Ishikawa (cell line): Measurements from ENCODE around the gene NDUFV1.

Source experiments
- CEBPB ChIP-seq: IDR thresholded peaks from 2 replicates; pipeline ENCODE4 v1.6.1; 2012
- CREB1 ChIP-seq: IDR thresholded peaks from 2 replicates; pipeline ENCODE4 v1.6.1; 2012; ENCODE audit warnings: low read depth
- EGR1 ChIP-seq: IDR thresholded peaks from 2 replicates; pipeline ENCODE4 v1.6.1; 2012
- EP300 ChIP-seq: IDR thresholded peaks from 2 replicates; pipeline ENCODE4 v1.6.1; 2012; ENCODE audit warnings: borderline replicate concordance
- FOXM1 ChIP-seq: IDR thresholded peaks from 2 replicates; pipeline ENCODE4 v1.6.1; 2012; ENCODE audit warnings: low read depth, borderline replicate concordance
- MAX ChIP-seq: IDR thresholded peaks from 2 replicates; pipeline ENCODE4 v1.6.1; 2012
- RAD21 ChIP-seq: IDR thresholded peaks from 2 replicates; pipeline ENCODE4 v1.6.1; 2012; ENCODE audit warnings: low read depth
- REST ChIP-seq: IDR thresholded peaks from 2 replicates; pipeline ENCODE4 v1.6.1; 2012; ENCODE audit warnings: low read depth, mild to moderate bottlenecking
- TAF1 ChIP-seq: IDR thresholded peaks from 2 replicates; pipeline ENCODE4 v1.6.1; 2012; ENCODE audit warnings: low read depth, mild to moderate bottlenecking
- TCF12 ChIP-seq: IDR thresholded peaks from 2 replicates; pipeline ENCODE4 v1.6.1; 2012; ENCODE audit warnings: low read depth
- TEAD4 ChIP-seq: IDR thresholded peaks from 2 replicates; pipeline ENCODE4 v1.6.1; 2012
- USF1 ChIP-seq: IDR thresholded peaks from 2 replicates; pipeline ENCODE4 v1.6.1; 2012
- YY1 ChIP-seq: IDR thresholded peaks from 2 replicates; pipeline ENCODE4 v1.6.1; 2012; ENCODE audit warnings: low read depth

Gene NDUFV1

GRCh38 chr11:67638535-67639437 is 32.0 kb downstream of the NDUFV1 start:
- TF ChIP-seq TAF1: no peak
- no peak for TF ChIP-seq TEAD4
- TF ChIP-seq MAX: no peak
- no peak for TF ChIP-seq USF1
- no peak for TF ChIP-seq EGR1

- TF ChIP-seq YY1: no peak
These were observed 32.7 kb downstream of the NDUFV1 start, which contains the start of gene TBX10 for GRCh38 chr11:67639438-67639859. TSS of gene TBX10 (minus strand) at chr11:67639763. CDS start at chr11:67639472, 291 bp downstream.

GRCh38 chr11:67640021-67640757 is 33.5 kb downstream of the NDUFV1 start:
- TF ChIP-seq REST: no peak
- peak; percentile 95 for TF ChIP-seq MAX
- no peak for TF ChIP-seq TCF12
- peak; percentile 51; the same call in 1 of the 2 replicates for TF ChIP-seq RAD21
- no peak for TF ChIP-seq EP300

GRCh38 chr11:67640758-67641337 is 34.1 kb downstream of the NDUFV1 start:
- no peak for TF ChIP-seq EP300
- TF ChIP-seq CREB1: no peak
- TF ChIP-seq REST: no peak
- no peak for TF ChIP-seq EGR1
- TF ChIP-seq TAF1: no peak
- no peak for TF ChIP-seq USF1
- no peak for TF ChIP-seq TEAD4
- TF ChIP-seq CEBPB: no peak
- TF ChIP-seq MAX: no peak

- TF ChIP-seq FOXM1: no peak
- no peak for TF ChIP-seq EP300
- no peak for TF ChIP-seq CREB1
- no peak for TF ChIP-seq USF1
- no peak for TF ChIP-seq TEAD4
- TF ChIP-seq EGR1: no peak
- TF ChIP-seq TCF12: no peak
These were observed 34.8 kb downstream of the NDUFV1 start for GRCh38 chr11:67641338-67642172.
